ENCODE results near the gene SMIM41.
A peak's percentile ranks its signal among the peaks of the same experiment; 100 is the strongest.

The SMIM41 gene

DNA sequence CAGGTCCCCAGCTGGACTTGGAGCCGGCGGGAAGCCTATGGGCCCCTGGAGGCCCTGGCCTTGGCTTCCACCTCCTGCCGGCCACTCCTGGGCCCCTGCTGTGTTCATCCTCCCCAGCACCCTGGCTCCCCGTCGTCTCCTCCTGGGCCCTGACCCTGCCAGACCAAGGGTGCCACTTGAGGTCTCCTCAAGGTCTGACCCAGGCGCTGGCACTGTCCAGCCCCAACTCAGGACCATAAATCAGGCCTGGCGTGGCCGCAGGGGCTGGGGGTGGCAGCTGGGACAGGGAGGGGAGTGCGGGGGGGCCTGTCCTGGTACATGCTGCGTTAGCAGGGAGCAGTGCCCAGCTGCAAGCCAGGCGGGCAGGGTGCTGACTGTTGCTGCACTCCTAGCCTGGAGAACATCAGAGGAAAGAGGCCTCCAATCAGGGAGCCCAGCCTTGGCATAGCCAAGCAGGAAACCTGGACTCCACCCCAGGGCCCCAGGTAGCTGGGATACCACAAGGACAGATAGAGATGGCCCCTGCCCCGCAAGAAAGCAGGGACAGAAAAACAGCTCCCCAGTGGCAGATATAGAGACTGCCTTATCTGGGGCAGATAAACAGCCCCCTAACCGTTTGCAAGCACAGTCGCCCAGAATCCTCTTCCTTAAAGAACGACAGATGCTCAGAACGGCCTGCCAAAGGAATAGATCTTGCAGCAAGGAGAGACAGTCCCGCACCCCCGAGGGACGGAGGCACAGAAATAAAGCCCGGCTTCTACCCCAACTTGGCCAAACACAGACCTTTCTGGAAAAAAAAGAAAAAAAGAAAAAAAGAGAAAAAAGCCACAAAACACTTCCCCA is 16.2 kb upstream of the SMIM41 start:
- DNase-seq (ENCODE audit: low spot score): no peak

DNA sequence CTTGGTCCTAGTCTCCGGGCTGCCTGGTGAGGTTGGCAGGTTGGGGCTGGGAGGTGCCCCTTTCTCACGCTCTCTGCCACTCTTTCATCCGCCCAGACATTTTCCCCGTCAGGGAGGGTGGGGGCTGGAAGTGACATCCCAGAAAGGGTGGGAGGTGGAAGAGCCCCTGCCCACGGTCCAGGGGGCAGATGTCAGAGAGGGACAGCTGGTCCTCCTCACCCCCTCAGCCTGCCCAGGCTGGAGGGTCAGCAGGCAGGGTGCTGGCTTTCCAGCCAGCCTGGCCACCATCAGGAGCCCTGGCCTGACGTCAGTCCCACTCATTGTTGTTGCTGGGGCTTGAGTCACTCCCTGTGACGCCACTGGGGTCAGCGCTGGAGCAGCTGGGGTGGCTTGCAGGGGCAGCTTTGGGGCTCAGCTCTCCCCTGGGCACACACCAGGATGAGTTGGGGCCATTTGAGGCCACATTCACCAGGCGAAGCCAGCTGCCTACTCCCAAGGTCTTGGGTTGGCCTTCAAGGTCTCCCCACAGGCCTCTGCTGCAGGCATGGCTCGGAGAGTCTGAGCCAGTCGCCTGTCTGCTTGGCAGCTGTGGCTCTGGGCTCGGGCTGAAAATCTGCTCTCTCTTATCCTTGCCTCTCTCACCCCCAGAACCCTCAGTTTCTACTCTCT is 15.4 kb upstream of the SMIM41 start:
- no peak for DNase-seq (ENCODE audit: low spot score)

DNA sequence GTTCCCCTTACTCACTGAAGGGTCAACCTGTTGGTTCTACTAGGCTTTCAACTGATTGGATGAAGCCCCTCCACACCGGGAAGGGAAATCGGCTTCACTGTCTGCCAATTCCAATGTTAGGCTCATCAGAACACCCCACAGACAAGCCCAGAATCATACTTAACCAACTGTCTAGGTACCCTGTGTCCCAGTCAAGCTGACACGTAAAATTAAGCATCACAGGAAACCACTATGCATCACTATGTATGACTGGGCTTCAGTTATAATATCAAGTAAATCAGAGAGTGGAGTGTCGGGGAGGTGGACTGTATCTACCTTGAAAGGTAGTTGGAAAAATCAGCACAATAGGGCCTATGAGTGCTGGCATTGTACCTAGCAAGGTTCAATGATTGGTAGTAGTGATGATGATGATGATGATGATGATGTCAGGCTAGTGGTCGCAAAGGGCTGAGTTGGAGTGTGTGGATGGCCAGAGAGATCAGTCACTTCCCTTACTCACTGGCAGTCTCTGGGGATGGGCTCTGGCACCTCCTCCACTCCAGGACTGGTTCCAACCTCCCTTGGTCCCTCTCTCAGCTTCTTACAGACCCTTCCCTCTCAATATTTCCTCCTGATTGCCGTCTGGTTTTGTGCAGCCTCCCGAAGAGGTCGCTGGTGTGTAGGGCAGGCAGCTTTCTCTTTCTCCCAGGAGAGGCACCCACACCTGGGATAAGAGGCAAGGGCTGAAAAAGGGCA is 13.0 kb upstream of the SMIM41 start:
- no peak for DNase-seq (ENCODE audit: low spot score)

DNA sequence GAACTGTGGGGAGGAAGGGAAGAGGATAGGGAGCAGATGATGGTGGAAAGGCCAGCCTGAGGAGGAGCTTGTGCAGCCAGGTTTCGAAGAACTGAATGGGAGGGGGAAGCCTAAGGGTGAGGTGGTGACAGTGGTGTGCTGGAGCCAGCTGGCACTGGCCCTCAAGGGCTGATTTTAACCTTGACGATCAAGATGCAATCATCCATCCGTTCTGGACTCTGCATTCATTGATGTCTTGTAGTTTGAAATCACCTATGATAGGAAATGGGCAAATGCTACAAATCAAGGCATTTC is 12.5 kb upstream of the SMIM41 start:
- no peak for DNase-seq (ENCODE audit: low spot score)

DNA sequence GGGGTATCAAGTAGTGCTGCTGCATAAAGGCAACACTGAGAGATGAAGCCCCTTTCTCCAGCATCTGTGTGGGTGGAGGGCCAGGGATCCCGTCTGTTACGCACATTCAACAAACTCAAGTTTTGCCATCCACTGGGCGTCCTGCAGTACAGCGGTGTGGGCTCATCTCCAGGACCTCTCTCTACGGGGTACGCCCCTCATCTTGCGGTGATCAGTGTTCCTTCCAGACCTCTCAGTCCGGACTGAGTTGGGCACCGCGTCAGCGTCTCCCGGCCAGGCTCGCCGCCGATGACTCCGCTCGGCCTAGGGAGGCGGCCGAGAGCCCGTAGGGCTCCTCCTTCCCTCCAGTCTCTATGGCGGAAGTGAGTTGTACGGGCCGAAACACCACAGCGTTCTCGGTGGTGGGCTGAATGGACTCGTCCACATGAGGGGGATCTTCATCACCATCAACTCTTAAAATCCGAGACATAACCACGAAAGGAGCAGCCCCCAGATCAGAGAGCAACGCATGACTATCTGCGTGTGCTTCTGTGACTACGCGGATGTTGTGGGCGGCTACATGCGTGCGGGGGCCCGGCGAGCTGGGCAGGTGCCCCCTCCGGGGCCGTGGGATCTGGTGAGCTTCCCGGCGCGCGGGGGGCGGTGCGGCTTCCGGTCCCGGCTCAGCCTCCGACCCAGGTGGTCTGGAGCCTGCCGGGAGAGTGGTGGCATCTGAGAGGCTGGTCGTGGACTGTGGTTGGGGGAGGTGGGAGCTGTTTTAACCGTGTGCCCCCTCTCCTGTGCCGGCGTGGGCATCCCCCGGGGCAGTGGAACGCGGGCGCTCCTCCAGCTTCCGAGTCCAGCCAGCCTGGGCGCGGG is 9.9 kb upstream of the SMIM41 start, which contains the start of gene ATG101:
Gene ATG101, plus strand, starts transcription at position 652 of the 858 bp plus-strand sequence. CDS start 3,673 bp downstream, outside the sequence.
- peak; percentile 94 for DNase-seq (ENCODE audit: low spot score)

DNA sequence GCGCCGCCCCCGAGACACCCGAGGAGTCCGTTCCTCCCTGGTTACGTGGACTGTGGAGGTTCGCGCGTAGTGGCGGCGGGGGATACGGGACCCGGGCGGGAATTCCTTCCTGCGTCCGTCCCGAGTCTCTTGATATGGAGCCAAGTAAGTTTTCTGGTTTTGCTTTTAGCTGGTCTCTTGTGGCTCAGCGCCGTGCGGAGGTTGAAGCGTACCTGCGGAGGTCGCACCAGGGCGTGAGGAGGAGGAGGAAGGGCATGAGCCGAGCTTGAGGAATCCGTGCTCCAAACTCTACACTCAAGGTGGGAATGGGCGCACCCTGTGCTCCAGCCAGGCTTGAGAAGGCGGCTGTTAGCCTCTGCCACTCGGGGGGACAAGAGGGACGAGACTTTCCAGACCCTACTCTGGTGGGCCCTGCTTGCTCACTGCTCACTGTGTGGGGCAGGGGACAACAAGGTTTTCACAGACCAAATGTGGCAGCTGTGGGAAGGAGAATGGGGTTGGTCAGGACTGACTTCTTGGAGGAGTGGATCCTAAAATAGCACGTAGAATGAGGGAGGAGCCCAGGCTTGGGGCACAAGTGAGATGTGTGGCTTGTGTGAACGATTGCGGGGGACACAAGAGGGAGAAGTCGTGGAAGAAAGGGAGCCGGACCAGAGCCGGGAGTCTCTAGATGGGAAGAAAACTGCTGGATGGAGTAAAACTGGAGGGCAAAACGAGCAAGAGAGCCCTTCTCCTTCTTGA is 9.1 kb upstream of the SMIM41 start:
- no peak for DNase-seq (ENCODE audit: low spot score)

DNA sequence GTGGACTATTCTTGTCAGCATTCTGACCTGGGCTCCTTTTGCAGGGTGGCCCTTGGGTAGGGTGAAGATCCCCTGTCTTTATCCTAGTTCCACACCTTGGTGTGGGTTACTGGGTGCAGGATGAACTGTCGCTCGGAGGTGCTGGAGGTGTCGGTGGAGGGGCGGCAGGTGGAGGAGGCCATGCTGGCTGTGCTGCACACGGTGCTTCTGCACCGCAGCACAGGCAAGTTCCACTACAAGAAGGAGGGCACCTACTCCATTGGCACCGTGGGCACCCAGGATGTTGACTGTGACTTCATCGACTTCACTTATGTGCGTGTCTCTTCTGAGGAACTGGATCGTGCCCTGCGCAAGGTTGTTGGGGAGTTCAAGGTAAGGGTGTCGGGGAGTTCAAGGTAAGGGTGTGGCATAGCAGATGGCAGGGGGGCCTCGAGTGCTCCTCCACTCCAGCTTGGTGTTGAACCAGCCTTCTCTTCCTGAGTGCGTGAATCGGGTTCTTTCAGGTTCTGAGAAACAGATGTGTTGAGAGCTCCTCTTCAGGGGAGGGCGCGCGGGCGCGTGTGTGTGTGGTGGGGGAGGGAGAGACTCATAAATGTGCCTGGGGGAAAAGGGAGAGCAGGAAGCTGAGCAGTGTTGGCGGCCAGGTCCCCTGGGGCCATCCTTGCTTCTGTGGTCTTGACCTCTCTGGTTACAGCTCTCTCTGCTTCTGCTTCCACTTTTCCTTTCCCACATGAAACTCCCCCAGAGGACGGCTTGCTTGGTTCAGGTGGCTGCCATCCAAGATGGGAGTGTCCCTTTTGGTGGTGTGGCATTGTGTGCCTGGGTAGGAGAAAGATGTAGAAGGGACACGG is 5.7 kb upstream of the SMIM41 start:
- DNase-seq (ENCODE audit: low spot score): no peak

DNA sequence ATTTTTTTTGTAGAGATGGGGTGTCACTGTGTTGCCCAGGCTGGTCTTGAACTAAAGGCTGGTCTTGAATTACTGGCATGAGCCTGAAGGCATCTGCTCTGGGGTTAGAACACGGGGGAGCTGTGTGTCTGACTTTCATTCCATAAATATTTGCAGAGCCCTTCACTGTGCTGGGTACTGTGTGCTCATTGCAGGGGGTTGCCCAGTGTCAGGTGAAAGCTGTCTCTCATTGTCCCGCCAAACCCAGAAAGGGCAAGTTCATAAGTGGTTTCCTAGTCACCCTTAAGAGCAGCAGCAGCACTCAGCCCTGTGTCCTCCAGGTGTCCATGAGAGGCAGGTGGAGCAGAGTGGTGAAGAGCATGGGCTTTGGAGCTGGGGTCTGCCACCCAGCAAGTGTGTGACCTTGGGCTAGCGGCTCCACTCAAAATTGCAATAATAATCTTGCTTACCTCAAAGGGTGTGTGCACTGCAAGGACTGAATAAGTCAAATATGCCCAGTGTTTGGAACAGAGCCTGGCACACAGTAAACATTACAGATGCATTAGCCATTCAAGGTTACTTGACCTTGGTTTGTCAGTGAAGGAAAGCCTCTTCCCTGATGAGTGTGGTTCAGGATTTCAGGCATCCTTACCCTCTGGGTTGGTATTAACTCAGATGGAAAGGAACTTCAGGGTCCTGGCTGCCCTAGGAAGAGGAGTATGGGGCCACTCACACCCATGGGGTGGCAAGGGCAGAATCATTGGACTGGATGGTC is 4.4 kb upstream of the SMIM41 start:
- no peak for DNase-seq (ENCODE audit: low spot score)

DNA sequence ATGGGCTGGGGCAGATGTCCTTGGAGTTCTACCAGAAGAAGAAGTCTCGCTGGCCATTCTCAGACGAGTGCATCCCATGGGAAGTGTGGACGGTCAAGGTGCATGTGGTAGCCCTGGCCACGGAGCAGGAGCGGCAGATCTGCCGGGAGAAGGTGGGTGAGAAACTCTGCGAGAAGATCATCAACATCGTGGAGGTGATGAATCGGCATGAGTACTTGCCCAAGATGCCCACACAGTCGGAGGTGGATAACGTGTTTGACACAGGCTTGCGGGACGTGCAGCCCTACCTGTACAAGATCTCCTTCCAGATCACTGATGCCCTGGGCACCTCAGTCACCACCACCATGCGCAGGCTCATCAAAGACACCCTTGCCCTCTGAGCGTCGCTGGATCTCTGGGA is 2.7 kb upstream of the SMIM41 start:
- DNase-seq (ENCODE audit: low spot score): no peak

DNA sequence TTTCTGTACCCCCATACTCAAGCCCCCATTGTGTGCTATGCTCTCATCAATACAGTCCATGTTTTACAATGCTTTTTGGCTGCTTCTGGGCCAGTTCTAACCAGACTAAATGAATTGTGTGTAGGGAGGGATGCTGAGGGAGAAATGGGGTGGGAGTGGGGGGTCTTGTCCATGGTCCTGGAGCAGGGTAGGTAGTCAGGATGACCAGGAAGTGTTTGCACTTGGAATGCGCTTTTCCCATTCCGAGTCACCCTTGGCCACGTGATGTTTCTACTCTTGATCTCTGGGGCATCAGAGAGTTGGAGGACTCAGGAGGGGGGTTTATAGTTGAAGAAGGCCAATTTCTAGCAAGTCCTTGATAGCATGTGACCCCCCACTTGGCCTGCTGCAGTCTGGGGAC is 1.2 kb upstream of the SMIM41 start:
- DNase-seq (ENCODE audit: low spot score): no peak

DNA sequence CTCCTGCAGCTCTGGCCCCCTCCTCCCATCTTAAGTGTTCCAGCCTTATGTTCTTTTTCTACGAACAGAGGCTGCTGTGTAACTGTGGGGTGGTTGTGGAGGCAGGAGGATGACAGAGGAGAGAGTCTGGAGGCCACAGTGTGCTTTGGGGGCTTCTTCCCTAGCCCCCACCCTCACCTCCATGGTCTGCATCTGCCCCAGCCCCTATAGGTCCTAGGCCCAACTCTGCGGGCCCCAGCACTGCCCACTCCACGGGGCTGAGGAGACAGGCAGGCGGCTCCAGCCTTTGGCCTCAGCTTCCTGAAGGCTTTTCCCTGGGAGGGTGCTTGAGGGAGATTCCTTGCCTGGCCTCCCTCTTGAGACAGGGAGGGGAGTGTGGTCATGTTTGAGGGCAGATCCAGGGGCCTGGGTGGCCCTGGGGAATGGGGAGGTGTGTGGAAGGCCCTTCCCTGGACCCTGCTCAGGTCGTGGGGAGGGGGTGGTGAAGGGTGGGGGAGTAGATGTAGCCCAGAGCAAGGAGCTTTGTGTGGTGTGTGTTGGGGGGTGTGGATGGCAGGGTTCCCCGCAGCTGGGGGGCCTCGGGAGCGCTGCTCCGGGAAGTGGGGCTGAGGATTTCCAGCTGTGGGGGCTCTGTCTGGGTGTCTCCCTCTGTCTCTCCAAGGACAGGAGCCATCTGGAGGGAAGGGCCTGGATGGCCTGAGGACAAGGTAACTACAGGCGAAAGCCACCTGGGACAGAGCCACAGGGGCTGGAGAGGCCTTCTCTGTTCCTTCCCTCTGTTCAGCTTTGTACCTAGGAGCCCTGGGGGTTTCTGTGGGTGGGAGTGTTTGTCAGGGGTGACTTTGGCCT is 1.1 kb downstream of the SMIM41 start:
- DNase-seq (ENCODE audit: low spot score): no peak

DNA sequence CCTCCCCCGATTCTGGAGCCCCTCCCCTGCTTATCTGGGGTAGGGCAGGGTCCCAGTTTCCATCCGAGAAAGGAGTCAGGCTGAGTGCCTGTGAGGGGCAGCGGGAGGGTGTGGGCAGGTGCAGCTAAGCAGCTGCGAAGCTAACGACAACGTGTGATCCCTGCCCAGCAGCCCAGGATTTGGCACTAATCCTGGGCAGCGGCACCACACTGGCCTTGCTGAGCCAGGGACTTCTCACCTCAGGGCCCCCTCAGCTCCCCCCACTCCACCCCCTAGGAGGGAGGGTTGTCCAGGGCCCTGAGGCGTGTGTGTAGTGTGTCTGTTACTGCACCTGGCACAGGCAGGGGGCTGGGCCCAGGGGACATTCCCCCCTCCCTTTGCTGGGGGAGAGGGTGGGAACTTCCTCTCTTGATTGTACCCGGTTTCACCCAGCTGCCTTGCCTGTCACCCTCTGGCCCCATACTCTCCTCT is 1.8 kb downstream of the SMIM41 start:
- no peak for DNase-seq (ENCODE audit: low spot score)

DNA sequence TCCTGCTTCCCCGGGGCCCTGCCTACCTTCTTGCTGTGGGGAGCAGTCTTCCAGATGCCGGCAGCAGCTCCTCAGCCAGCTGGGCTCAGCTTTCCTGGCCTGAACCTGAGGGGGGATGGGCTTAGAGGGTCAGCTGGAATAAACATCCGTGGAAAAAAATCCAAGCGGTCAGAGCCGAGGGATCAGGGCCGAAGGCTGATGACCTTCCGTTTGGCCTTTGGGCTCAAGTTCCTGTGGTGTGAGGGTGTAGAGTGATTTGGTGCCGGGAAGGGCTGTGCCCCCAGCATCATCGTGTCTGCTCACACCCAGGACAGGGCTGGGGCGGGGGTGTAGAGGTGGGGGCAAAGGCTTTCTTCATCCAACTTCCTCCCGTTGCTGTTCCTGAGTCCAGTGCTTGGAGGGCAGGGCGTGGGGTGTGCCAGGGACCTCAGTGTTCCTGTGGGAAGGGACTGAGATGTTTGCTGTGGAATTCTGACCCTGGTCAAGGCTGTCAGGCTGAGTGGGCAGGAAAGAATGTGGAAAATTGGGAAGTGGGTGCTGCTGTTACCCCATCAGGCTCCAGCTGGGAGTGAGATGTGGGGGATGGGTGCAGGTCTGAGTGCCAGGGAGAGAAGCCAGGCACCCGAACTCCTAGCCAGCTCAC is 2.6 kb downstream of the SMIM41 start:
- no peak for DNase-seq (ENCODE audit: low spot score)

DNA sequence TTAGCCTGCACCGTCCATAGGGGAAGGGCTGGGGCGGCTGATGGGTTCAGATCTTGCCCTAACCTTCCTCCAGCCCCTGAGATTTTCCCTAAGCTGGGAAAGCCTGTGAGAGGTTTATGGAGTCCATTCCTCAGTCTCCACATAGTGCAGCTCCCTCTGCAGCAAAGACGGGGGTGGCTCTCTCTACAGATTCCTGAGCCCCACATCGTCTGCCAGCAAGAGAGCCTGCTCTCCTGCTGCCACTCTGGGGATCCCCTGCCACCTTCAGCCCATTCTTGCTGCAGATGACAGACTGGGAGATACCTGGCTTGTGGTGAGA is 3.1 kb downstream of the SMIM41 start:
- DNase-seq (ENCODE audit: low spot score): no peak

DNA sequence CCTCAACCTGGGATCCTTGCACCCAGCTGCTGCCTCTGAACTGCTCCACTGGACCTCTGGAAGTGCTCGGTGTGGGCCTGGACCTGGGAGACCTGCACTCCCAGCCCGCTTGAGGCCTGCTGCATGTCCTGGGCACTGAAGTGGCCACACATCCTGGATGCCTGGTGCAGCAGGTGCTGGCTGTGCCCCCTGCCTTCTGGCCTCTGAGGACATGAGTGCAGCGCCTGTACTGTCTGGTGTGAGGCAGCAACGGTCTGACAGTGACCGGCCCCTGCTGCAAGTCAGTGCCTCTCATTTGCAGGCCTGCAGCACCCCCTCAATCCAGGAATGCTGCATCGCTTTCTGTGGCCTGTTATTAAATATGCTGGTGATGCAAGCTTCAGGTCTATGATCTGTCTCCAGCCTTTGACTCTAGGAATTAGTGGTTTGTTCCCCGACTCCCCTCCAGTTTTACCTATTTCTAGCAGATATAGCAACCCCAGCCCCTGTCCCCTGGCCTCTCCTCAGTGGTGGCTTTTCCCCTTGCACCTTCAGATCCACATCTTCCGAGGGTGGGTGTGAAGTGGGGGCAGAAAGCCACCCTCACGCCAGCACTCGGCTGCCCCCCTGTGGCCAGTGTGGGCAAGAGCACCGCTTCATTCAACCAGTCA is 3.6 kb downstream of the SMIM41 start:
- peak; percentile 65 for DNase-seq (ENCODE audit: low spot score)

DNA sequence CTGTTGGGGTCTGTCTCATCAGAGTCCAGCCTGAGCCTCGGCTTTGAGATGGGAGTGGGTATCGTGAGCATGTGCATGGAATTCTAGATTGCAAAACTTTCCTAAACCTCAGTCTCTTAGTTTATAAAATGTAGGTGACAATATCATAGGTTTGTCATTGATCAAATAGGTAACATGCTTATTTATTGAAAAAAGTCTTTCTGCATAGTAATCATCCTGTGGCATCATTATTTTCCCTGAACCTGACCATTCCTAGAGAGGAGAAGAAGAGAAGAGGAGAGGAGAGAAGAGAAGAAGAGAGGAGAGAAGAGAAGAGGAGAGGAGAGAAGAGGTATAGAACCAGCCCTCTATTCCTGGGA is 4.1 kb downstream of the SMIM41 start:
- DNase-seq (ENCODE audit: low spot score): no peak

DNA sequence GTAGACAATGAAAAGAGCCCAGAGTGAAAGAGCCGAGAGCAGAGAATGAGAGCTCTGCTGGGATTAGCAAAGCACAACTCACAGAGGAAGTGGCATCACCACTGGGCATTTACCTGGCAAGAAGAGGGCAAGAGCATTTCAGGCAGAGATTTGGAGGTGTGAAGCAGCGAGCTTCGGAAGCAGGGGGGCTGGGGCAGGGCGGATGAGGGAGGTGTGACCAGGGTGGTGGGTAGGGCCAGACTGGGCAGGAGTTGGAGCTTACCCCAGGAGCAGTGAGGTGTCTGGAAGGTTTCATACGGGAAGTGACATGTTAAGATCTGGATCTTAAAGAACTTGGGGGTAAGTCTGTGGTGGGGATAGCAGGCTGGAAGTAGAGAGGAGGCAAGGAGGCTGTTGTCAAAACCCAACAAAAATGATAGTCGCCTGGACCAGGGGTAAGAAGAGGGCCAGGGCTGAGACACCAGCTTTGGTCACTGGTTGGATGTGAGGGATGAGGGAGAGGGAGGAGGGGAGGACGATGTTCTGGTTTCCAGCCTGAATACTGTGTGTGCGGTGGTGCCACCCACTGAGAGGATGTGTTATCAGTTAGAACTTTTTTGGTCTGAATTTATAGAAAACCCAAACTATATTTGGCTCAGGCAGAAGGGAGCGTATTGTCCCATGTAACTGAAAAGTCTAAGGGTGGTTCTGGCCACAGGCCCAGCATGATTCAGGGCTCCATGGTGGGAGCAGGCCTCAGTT is 5.2 kb downstream of the SMIM41 start:
- no peak for DNase-seq (ENCODE audit: low spot score)

All from hematopoietic multipotent progenitor cell treated with erythropoietin and hydrocortisone succinate and interleukin-3 and kit ligand, for 17 days (in vitro differentiated cells).